HG03575 (cell line): ENCODE measurements around the gene ATP5F1E.
"Not testable (repeated sequence)": the region's sequence is repeated elsewhere in the genome, so short reads cannot be mapped to it uniquely, and the experiment has no call there.

Experiments used
- ATAC-seq: cut with Tn5 transposase; IDR thresholded peaks from one replicate; pipeline ENCODE4 v1.9.1; 2021; ENCODE audit not compliant: unreplicated experiment, insufficient number of reproducible peaks, low FRiP score; ENCODE audit errors: extremely low read depth

ATP5F1E gene

GRCh38 chr20:59044796-59045195 is 12.7 kb upstream of the ATP5F1E start:
- ATAC-seq: no peak

GRCh38 chr20:59044295-59044694 is 12.2 kb upstream of the ATP5F1E start:
- ATAC-seq: no peak

GRCh38 chr20:59043698-59044097 is 11.6 kb upstream of the ATP5F1E start:
- no peak for ATAC-seq

DNA sequence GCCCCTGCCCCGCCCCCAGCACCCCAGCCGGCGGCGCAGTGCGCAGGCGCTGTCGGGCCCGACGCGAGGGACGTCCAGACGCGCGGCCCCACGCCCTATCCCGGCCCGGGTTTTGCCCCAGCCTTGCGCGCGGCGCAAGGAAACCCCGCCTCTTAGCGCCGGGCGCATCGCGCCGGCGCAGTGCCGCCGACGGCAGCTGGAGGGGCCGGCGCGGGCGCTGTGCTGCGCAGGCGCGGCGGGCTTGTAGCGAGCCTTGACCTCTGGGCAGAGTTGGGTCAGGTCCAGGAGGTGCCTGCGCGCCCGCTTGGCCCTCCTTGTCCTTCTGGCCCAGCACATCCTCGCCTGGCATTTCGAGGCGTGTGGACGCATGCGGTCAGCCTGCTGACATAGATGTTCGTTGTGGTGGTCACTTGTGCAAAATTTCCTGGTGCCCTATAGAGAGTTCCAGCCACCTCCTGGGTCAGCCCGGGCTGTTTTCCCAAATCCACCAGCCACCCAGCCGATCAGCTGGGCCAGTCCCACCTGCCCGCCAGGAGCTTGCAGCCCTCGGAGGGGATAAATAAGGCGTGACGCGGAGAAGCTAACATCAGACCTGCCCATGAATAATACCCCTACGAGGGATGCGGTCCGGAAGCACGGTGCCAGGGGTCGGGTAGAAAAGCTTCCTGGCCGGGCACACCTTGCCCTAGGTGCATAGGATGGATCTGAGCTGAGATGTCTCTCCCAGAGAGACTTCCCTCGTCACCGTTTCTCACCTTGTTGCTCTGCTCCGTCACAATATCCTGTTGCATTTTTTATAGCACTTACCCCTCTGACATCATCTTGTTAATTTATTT is 10.9 kb upstream of the ATP5F1E start:
- ATAC-seq: no peak

- no peak for ATAC-seq
Observed at GRCh38 chr20:59042151-59042795, 10.1 kb upstream of the ATP5F1E start, which contains the start of gene PRELID3B. PRELID3B (minus strand) TSS chr20:59042786; CDS start chr20:59042730, 56 bp downstream.

GRCh38 chr20:59041487-59041886 is 9.4 kb upstream of the ATP5F1E start:
- ATAC-seq: not testable (repeated sequence)

DNA sequence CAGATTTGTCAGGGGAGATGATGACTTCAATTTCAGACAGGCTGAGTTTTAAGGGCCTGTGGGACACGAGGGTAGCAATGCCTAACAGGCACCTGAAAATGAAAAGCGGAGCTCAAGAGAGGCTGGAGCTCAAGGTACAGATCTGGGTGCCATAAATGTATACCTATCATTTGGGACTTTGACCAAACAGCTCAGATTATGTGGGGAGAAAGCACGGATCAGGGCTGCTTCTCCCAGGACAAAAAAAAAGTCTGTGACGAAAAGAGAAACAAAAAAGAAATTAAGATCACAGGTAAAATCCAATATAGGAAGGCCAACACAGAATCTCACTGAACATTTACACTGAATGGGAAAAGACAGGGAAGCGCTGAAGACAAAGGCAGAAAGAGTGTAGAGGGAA is 8.5 kb upstream of the ATP5F1E start:
- no peak for ATAC-seq

DNA sequence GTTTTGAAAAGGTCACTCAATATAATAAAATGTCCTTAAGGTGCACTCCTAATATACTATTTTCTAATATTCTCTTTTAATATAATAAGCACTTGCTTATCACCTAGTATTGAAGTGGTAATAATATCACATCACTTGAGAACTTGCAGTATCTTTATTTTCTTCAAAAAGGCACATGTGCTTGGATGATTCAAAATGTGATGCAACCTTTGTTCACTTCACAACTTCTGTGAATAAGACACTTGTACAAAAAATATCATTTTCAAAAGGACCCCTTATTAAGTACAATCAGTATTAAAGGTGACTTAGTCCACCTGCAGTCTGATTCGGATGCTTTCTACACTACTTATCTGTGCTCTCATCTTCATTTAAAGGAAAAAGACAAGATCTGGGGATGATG is 7.1 kb upstream of the ATP5F1E start:
- ATAC-seq: no peak

DNA sequence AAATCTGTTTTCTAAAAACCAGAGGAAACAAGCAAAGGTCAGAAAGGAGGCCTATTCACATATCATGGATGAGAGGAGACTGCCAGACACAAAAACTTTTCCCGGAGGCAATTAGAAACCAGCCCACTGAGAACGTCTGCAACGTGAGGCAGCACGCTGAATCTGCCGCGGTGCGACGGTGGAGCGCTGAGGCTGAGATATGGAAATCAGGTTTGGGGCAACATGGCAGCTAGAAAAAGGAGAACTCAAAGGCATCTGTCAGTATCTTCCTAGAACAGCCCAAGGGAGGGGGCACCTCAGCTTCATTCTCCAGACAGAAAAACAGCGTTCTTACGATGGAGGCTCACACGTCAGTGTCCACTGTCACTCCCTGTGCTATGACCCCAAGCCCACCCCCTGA is 5.3 kb upstream of the ATP5F1E start:
- ATAC-seq: no peak

DNA sequence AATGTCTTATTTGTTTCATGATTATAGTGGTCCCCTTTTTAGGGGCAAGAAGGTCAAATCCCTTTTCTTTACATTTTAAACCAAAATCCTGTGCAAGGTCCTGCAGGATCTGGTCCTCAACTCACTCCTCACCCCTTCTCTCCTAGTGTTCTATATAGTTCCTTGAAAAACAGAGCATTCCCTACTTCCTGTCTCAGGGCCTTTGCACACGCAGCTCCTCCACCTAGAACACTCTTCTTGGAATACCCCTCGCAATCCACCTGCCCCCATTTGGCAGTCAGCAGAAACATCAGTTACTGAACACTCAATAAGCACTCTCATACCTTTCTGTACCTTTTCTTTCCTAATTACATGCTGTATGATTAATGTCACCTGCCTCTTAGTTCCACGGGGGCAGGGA is 3.2 kb upstream of the ATP5F1E start:
- no peak for ATAC-seq

GRCh38 chr20:59033616-59034165 is 1.6 kb upstream of the ATP5F1E start:
- no peak for ATAC-seq

GRCh38 chr20:59033093-59033492 is 958 bp upstream of the ATP5F1E start:
- no peak for ATAC-seq

- no peak for ATAC-seq
Observed at GRCh38 chr20:59032713-59033059, 551 bp upstream of the ATP5F1E start.

- no peak for ATAC-seq
Observed at GRCh38 chr20:59031564-59032022, 542 bp downstream of the ATP5F1E start.

DNA sequence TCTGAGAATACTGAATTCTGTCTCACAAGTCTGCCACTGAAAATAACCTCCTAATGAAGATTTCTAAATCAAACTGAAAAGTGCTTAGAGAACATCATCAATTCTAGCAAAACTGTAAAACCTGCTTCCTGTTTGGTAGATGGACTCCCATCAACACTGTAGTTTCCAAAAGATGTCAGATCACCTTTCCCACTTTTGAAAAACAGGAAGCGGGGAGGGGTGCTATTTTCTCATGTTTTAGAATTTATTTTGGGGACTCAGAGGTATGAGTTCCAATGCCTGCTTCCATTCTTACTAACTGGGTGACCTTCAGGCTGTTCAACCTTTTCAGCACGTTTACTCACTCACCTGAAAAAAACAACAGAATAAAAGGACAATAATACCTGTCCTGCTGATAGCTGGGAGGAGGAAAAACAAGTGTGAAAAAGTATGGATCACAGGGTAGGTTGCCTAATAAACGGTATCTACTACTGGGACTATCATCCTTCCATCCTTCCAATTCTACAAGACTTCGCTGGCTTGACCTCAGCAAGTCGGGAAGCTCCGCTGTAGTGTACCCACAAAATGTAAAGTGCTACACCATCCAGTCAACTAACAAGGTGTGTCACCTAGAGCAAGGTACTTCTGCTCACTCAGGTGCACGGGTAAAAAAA is 1.1 kb downstream of the ATP5F1E start:
- ATAC-seq: no peak

GRCh38 chr20:59028812-59029211 is 3.3 kb downstream of the ATP5F1E start:
- no peak for ATAC-seq

DNA sequence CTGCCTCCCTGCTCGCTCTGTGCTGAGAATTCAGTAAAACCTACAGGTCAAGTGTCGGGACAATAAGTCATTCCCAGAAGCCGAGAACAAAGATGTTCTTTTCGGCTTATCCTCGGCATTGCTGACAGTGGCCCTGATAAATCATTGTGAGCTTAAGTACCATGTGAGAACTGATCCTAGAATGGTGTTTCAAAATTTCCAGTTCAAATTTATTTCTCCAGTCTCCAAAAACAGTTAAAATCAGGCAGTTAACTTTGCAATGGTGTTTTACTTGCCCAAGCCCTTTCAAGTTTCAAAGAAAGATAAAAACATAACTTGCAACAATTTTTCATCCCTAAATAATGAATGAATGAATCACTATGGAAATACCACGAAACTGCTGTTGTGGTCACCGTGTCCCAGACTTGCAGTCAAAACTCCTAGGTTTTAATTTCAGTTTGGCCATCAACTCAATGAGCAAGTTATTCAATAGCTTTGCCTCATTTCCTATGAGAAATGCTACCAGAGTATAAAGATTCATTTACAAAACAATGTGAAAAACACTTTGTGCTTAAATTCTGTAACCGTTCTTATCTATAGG is 4.3 kb downstream of the ATP5F1E start:
- ATAC-seq: no peak

DNA sequence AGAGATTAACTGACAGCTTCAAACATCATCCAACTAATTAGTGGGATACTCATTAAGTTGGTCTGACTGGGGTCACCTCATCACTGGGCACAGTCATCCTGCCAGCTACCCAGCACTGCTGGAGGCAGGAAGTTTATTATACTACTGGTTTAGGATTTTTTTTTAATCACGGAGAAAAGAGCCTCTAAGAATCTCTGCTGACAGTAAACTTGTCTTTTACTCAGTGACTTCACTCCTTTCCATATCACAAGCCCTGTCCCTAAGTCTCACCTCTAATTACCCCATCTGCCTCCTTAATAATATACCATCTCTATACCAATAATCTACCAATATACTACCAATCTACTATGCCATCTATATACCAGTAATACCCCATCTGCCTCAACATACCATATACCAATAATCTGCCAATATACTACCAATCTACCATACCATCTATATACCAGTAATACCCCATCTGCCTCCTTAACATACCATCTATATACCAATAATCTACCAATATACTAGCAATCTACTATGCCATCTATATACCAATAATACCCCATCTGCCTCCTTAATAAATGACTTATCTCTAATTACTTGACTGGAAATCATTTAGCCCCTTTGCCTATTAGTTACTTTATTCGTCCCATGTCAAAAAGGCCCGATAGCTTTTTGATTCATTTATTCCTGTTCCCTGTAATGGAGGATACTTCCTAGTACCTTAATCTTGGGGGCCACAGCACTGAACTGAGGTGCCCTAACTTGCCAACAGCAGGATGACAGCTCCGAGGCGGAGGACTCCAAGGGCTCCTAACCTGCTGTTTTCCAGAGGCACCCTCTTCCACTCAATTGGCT is 5.0 kb downstream of the ATP5F1E start:
- ATAC-seq: no peak

GRCh38 chr20:59025511-59025910 is 6.6 kb downstream of the ATP5F1E start:
- no peak for ATAC-seq
